ENCODE results near the gene KCNQ1OT1. TPM values are rescaled to one million over a fixed set of nuclear protein-coding genes. Genes with fewer than 3 reads are reported as not detected.

The KCNQ1OT1 gene
- total and polyA plus RNA-seq, 2 of the 4 experiments (the other 2 are of a cell fraction): 0.14 to 2.0 TPM

- CTCF ChIA-PET: no interaction called here
These were observed 24.3 kb downstream of the KCNQ1OT1 start for GRCh38 chr11:2675540-2675939.

More at GRCh38 chr11:2675540-2675939, 24.3 kb downstream of the KCNQ1OT1 start:
- H4K20me1 ChIP-seq (ENCODE audit: insufficient read depth, low read length): peaks cover 67% of the 10 kb centered on the region
- ATAC-seq (ENCODE audit: low read depth) (no peak), DNase-seq (no peak)
- H3K56ac ChIP-seq (ENCODE audit: extremely low read depth, insufficient read depth, low read length): no peak overlapping the region
- H3K4me3 ChIP-seq (ENCODE audit: insufficient read depth, low read depth, low read length): no peak overlapping the region
- no peaks in the 10 kb centered on the region for H3K9me3 ChIP-seq (ENCODE audit: control insufficient read depth, insufficient read depth, low read length)
- no peak overlapping the region for H3K14ac ChIP-seq (replicated peaks; ENCODE audit: low read depth, low read length)
- H2BK15ac ChIP-seq (ENCODE audit: low read depth, low read length): no peak overlapping the region
- peaks cover 3% of the 10 kb centered on the region for H3K27me3 ChIP-seq (ENCODE audit: control insufficient read depth, insufficient read depth, low read length)
- peaks cover 14% of the 10 kb centered on the region for H3K9me1 ChIP-seq (ENCODE audit: insufficient read depth, low read length)
- no peak overlapping the region for H3K18ac ChIP-seq (ENCODE audit: low read depth, low read length)
- no peak overlapping the region for H3K4ac ChIP-seq (ENCODE audit: low read depth, low read length)
- BruUV-seq (replicated peaks): no TSS peak
- no peak overlapping the region for H3K9ac ChIP-seq (ENCODE audit: low read depth, low read length)
- H2AK9ac ChIP-seq (replicated peaks; ENCODE audit: low read depth, low read length, poor library complexity): no peak overlapping the region
- H3K36me3 ChIP-seq (ENCODE audit: control insufficient read depth, insufficient read depth, low read length): peaks cover 5% of the 10 kb centered on the region; the same call in 1 of the 2 replicates
- H2AFZ ChIP-seq (replicated peaks; ENCODE audit: low read length, poor library complexity): no peak overlapping the region
- H3K79me1 ChIP-seq (ENCODE audit: low read depth in 1 of 2, low read length in 2 of 2): peaks cover 12 to 42% of the 10 kb centered on the region in 2 experiments
- dilution Hi-C loops (cut with HindIII; ENCODE audit: low sequenced_read_pairs, unreplicated experiment): no loop called here
- no peak overlapping the region for H3K4me2 ChIP-seq (ENCODE audit: low read depth, low read length)
- in situ Hi-C loops (cut with MboI; ENCODE audit: low sequenced_read_pairs): no loop called here
- TF ChIP-seq RFX5 (IDR thresholded peaks at IDR 0.05; ENCODE audit: low read depth, low read length) (no peak), NFE2L2 (IDR thresholded peaks at IDR 0.05; ENCODE audit: low read depth, low read length) (no peak), RCOR1 (IDR thresholded peaks at IDR 0.05; ENCODE audit: insufficient replicate concordance, low read length) (no peak), CHD1 (IDR thresholded peaks at IDR 0.05; ENCODE audit: low read depth, low read length) (no peak), MXI1 (IDR thresholded peaks at IDR 0.05; ENCODE audit: borderline replicate concordance, low read depth, low read length) (no peak), RAD21 (IDR thresholded peaks at IDR 0.05; ENCODE audit: low read length) (no peak), POLR2A (IDR thresholded peaks at IDR 0.05; ENCODE audit: low read depth, low read length) (no peak), CTCF (conservative IDR thresholded peaks at IDR 0.05; ENCODE audit: low read depth, low read length) (no peak)
- TF ChIP-seq, protein P1, sequence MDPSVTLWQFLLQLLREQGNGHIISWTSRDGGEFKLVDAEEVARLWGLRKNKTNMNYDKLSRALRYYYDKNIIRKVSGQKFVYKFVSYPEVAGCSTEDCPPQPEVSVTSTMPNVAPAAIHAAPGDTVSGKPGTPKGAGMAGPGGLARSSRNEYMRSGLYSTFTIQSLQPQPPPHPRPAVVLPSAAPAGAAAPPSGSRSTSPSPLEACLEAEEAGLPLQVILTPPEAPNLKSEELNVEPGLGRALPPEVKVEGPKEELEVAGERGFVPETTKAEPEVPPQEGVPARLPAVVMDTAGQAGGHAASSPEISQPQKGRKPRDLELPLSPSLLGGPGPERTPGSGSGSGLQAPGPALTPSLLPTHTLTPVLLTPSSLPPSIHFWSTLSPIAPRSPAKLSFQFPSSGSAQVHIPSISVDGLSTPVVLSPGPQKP (IDR thresholded peaks at IDR 0.05; ENCODE audit: borderline replicate concordance, low read depth, low read length): no peak
- POLR2A ChIA-PET (ENCODE audit: unreplicated experiment): no interaction called here
- H4K8ac ChIP-seq (ENCODE audit: low read depth in 2 of 2, low read length in 2 of 2): no peak overlapping the region
- H2BK5ac ChIP-seq (ENCODE audit: low read depth, low read length, poor library complexity, severe bottlenecking): no peak overlapping the region
- no peak overlapping the region for H4K5ac ChIP-seq (ENCODE audit: low read depth, low read length)
- no peak overlapping the region for H3K27ac ChIP-seq (ENCODE audit: insufficient read depth, low read length)
- WGBS, 2 experiments (ENCODE audit: extremely low coverage in 2 of 2, insufficient read length in 1 of 2): 84% methylated on average over 3 of the region's 7 CpGs; no CpG with 5 or more reads in 1 of the 2 experiments
- H2AK5ac ChIP-seq (ENCODE audit: low read depth, low read length): no peak overlapping the region
- H4K91ac ChIP-seq (ENCODE audit: insufficient read depth, low read depth, low read length): no peak overlapping the region
- H2BK20ac ChIP-seq (ENCODE audit: low read depth, low read length): no peak overlapping the region
- no peak overlapping the region for H3K23ac ChIP-seq (ENCODE audit: low read depth, low read length)
- intact Hi-C loops (cut with micrococcal nuclease): no loop called here
- no peaks in the 10 kb centered on the region for H3K4me1 ChIP-seq (ENCODE audit: control insufficient read depth, insufficient read depth, low read length)
- H2BK120ac ChIP-seq (ENCODE audit: low read depth, low read length): no peak overlapping the region
